K562 (cell line): Measurements from ENCODE around the gene PRPF6. TPM values are rescaled to one million over a fixed set of nuclear protein-coding genes. Genes with fewer than 3 reads are reported as not detected.
A peak's percentile ranks its signal among the peaks of the same experiment; 100 is the strongest.

Experiments used
- ATAC-seq: fragments of 200-7000 bp; cut with Tn5 transposase; 3 replicates; pipeline ENCODE4 v1.9.1; 2020; ENCODE audit warnings: moderate library complexity
- BruUV-seq: library from RNA; stranded (reverse); fragments of 400-500 nt; replicated peaks from 2 replicates; lab custom pipeline; 2021; lab: Mats Ljungman, UMichigan
- CTCF ChIA-PET: fragments of 300-600 bp; formaldehyde crosslinking; extraction: SDS; loops from one replicate; lab custom pipeline; 2021; ENCODE audit warnings: low intra/inter-chr PET ratio; lab: Yijun Ruan, JAX
- POLR2A ChIA-PET: fragments of 300-600, 350-650 bp; sonication (Branson Sonifier 250); formaldehyde crosslinking; extraction: SDS; loops from one replicate; lab custom pipeline; 2021; ENCODE audit warnings: antibody characterized with exemption, inconsistent platforms; lab: Yijun Ruan, JAX
- DNase-seq, 4 experiments: peaks; one replicate each; pipeline versions ENCODE4 v3.0.0 to v3.0.0-alpha.2; 2011 to 2018; ENCODE audit warnings: low spot score in 3 of 4, mixed read lengths in 3 of 4; ENCODE audit errors: extremely low read depth in 1 of 4
- FAIRE-seq: peaks from 2 replicates; lab custom pipeline; 2011; peaks lifted over from hg19 to GRCh38; lab: Jason Lieb, UNC
- H2AFZ ChIP-seq: 2 replicates; pipeline ENCODE4 v1.6.0; 2011; ENCODE audit warnings: low read depth, low read length, control low read depth, inconsistent platforms
- H3K27ac ChIP-seq: fragments of 200-600 bp; 3 replicates; pipeline ENCODE4 v1.8.0; 2011; ENCODE audit warnings: low read depth, mild to moderate bottlenecking, control low read depth, inconsistent platforms, low read length, moderate library complexity, mixed read lengths; ENCODE audit errors: extremely low read depth
- H3K27me3 ChIP-seq, 2 experiments: fragments of 300-600 bp in 1 of 2; 2 replicates in 1 of 2; 3 replicates in 1 of 2; pipeline versions ENCODE4 v1.6.0 to v1.8.0; 2011; ENCODE audit warnings: inconsistent platforms in 2 of 2, low read length in 2 of 2, mild to moderate bottlenecking in 1 of 2, mixed read lengths in 1 of 2, moderate library complexity in 1 of 2; ENCODE audit not compliant: control insufficient read depth in 2 of 2, insufficient read depth in 2 of 2
- H3K36me3 ChIP-seq: fragments of 300-600 bp; 3 replicates; pipeline ENCODE4 v1.8.0; 2011; ENCODE audit warnings: mild to moderate bottlenecking, low read length, inconsistent platforms; ENCODE audit not compliant: control insufficient read depth, insufficient read depth
- H3K4me1 ChIP-seq, 2 experiments: fragments of 200-600 bp in 1 of 2; replicated peaks in 1 of 2; 2 replicates in 1 of 2; 3 replicates in 1 of 2; pipeline versions ENCODE4 v1.5.1 to v1.8.0; 2011; ENCODE audit warnings: inconsistent platforms in 2 of 2, low read length in 2 of 2, mild to moderate bottlenecking in 1 of 2, mixed read lengths in 1 of 2, moderate library complexity in 1 of 2; ENCODE audit not compliant: control insufficient read depth in 2 of 2, insufficient read depth in 2 of 2
- H3K4me2 ChIP-seq: 2 replicates; pipeline ENCODE4 v1.6.1; 2011; ENCODE audit warnings: low read length, control low read depth, inconsistent platforms, mixed read lengths; ENCODE audit not compliant: insufficient read depth
- H3K4me3 ChIP-seq: fragments of 200-600 bp; sonication (generic), shearing (Covaris generic); 2 replicates; pipeline ENCODE4 v1.5.1; 2016; ENCODE audit warnings: control low read depth, inconsistent platforms
- H3K79me2 ChIP-seq: fragments of 200-600 bp; 3 replicates; pipeline ENCODE4 v1.8.0; 2011; ENCODE audit warnings: low read length, inconsistent platforms; ENCODE audit not compliant: control insufficient read depth, insufficient read depth
- H3K9ac ChIP-seq, 2 experiments: 2 replicates each; pipeline versions ENCODE4 v1.6.0 to v1.6.1; 2011; ENCODE audit warnings: low read depth in 2 of 2, low read length in 2 of 2, control low read depth in 1 of 2, inconsistent platforms in 1 of 2, mild to moderate bottlenecking in 1 of 2, mixed read lengths in 1 of 2; ENCODE audit not compliant: insufficient read depth in 1 of 2
- H3K9me1 ChIP-seq: one replicate; pipeline ENCODE4 v1.6.0; 2011; ENCODE audit warnings: inconsistent platforms, mild to moderate bottlenecking, low read length, moderate library complexity; ENCODE audit not compliant: control insufficient read depth, insufficient read depth
- H3K9me3 ChIP-seq: replicated peaks from 2 replicates; pipeline ENCODE4 v1.5.1; 2011; ENCODE audit warnings: low read depth, low read length, inconsistent platforms; ENCODE audit not compliant: control insufficient read depth, insufficient read depth
- H4K20me1 ChIP-seq: replicated peaks from 2 replicates; pipeline ENCODE4 v1.6.1; 2011; ENCODE audit warnings: low read length, inconsistent platforms, mixed read lengths; ENCODE audit not compliant: control insufficient read depth, insufficient read depth
- CREBBP ChIP-seq: IDR thresholded peaks from one replicate; pipeline ENCODE4 v1.6.1; 2012; ENCODE audit warnings: low read depth, mild to moderate bottlenecking, control low read depth, inconsistent platforms, low read length
- E2F3 ChIP-seq: fragments of 250-450 bp; sonication (Bioruptor Pico); IDR thresholded peaks from 2 replicates; pipeline ENCODE4 v1.4.0; 2020; ENCODE audit warnings: mild to moderate bottlenecking
- POLR2G ChIP-seq: fragments of 200-400 bp; formaldehyde crosslinking; IDR thresholded peaks from 2 replicates; pipeline ENCODE4 v1.6.1; 2017; ENCODE audit warnings: low read depth, mild to moderate bottlenecking, antibody characterized with exemption, low read length, moderate library complexity
- TAF7 ChIP-seq: fragments of 450-650 bp; IDR thresholded peaks from 2 replicates; pipeline ENCODE4 v1.6.1; 2016; ENCODE audit warnings: missing genetic modification characterization, missing compliant biosample characterization
- ZFP91 ChIP-seq: sonication (generic); formaldehyde crosslinking; IDR thresholded peaks from 2 replicates; pipeline ENCODE4 v1.8.0; 2022; ENCODE audit warnings: mild to moderate bottlenecking, missing genetic modification reagents
- ZNF124 ChIP-seq: sonication (generic); formaldehyde crosslinking; IDR thresholded peaks from 2 replicates; pipeline ENCODE4 v1.8.1; 2022; ENCODE audit warnings: missing genetic modification reagents
- WGBS: fragments of 100-300 bp; shearing (Covaris generic); methylation state at CpG from one replicate; pipeline ENCODE4 v1.1.6; 2016; ENCODE audit warnings: low coverage, mixed read lengths; ENCODE audit not compliant: insufficient coverage; ENCODE audit errors: missing lambda C conversion rate; 5-methylcytosine and 5-hydroxymethylcytosine counted together
- in situ Hi-C: fragments of 300-500 bp; cut with MboI; formaldehyde crosslinking; loops from 4 replicates; pipeline ENCODE4 v1.15.0; 2018; ENCODE audit warnings: inconsistent platforms, mixed read lengths
- intact Hi-C: fragments of 100-400 bp; cut with micrococcal nuclease; formaldehyde crosslinking; loops from 2 replicates; pipeline ENCODE4 v1.14.2; 2022
- polyA plus RNA-seq, 8 experiments: library from polyadenylated mRNA; depleted of rRNA in 4 of 8; stranded (reverse) in 5 of 8; unstranded in 3 of 8; fragments of >200 nt; fragmentation: Nextera tagmentation in 2 of 8; fragmentation: Illumina TruSeq in 1 of 8; extraction: Ambion mirVana in 2 of 8; extraction: Trizol in 1 of 8; gene quantifications; 2 replicates each; pipeline versions ENCODE4 v1.2.1 to v1.2.3, GENCODE V29; 2011 to 2014; ENCODE audit warnings: inconsistent platforms in 1 of 8, missing spikeins in 1 of 8
- total RNA-seq, 7 experiments: library from RNA; depleted of rRNA in 6 of 7; stranded (reverse); fragments of >200 nt in 6 of 7; fragmentation: Illumina TruSeq in 2 of 7; extraction: Trizol in 2 of 7; gene quantifications; 2 replicates each; pipeline versions ENCODE4 v1.2.1 to v1.2.3, GENCODE V29; 2011 to 2021; ENCODE audit warnings: low replicate concordance in 1 of 7

PRPF6 gene
- total and polyA plus RNA-seq, 9 of the 15 experiments (the other 6 are each of a cell fraction or from before 2014, with no cell fraction given), result 4.2 to 83.2 (median 59.9) TPM

GRCh38 chr20:64025101-64025825 lies 44.3 kb downstream of the PRPF6 start (continued):
- TF ChIP-seq TAF7 (tag) (no peak), E2F3 (CRISPR knock-in tag) (no peak), ZFP91 (CRISPR knock-in tag) (no peak), CREBBP (no peak)
- TF ChIP-seq, all 486 proteins: peak for 0

- in situ Hi-C loops, result no loop called here
- Histone ChIP-seq H3K4me1 (peaks cover 0 to 7% of the 10 kb centered on the region in 2 experiments; a peak in 1 of 5 replicates), H3K9me1 (no peaks in the 10 kb centered on the region), H3K27ac (no peak overlapping the region), H3K4me2 (no peak overlapping the region), H3K79me2 (no peaks in the 10 kb centered on the region), H3K36me3 (peaks cover 93% of the 10 kb centered on the region; the same call in 2 of the 3 replicates), H4K20me1 (peaks cover 3% of the 10 kb centered on the region; the same call in 1 of the 2 replicates), H3K4me3 (no peak overlapping the region), H2AFZ (no peak overlapping the region), H3K27me3 (no peaks in the 10 kb centered on the region), H3K9me3 (no peaks in the 10 kb centered on the region), H3K9ac (no peak overlapping the region)
- no peak for DNase-seq
- ChIA-PET POLR2A (no interaction called here), CTCF (no interaction called here)
- BruUV-seq, result no TSS peak
- WGBS, result 89% methylated on average over 22 of the region's 29 CpGs
- intact Hi-C loops, result no loop called here
- ATAC-seq, result no peak
- FAIRE-seq, result no peak
- TF ChIP-seq ZNF124 (CRISPR knock-in tag) (no peak), POLR2G (0 out of 2 replicates have a peak, but pooled peaks have one; percentile 14)
Observed at GRCh38 chr20:64025826-64026412, 45.0 kb downstream of the PRPF6 start.
